GM12878 (cell line): Measurements from ENCODE around the gene ITGA1. TPM values are rescaled to one million over a fixed set of nuclear protein-coding genes. Genes with fewer than 3 reads are reported as not detected.

ENCODE experiments used
- ATAC-seq: fragments of 200-7000 bp; cut with Tn5 transposase; 3 replicates; pipeline ENCODE4 v1.9.1; 2020; ENCODE audit warnings: mild to moderate bottlenecking, moderate library complexity
- BruUV-seq: library from RNA; stranded (reverse); fragments of 400-500 nt; replicated peaks from 2 replicates; lab custom pipeline; 2021; lab: Mats Ljungman, UMichigan
- CTCF ChIA-PET: fragments of 300-600 bp; sonication (Branson Sonifier 250); formaldehyde crosslinking; extraction: SDS; loops from one replicate; lab custom pipeline; 2021; ENCODE audit warnings: inconsistent platforms; lab: Yijun Ruan, JAX
- POLR2A ChIA-PET: fragments of 350-600 bp; formaldehyde crosslinking; extraction: SDS; loops from one replicate; lab custom pipeline; 2021; ENCODE audit warnings: inconsistent platforms; lab: Charles Lee
- RAD21 ChIA-PET: fragments of 300-600 bp; sonication (Branson Sonifier 250); formaldehyde crosslinking; loops from one replicate; lab custom pipeline; 2023; ENCODE audit warnings: antibody characterized with exemption; ENCODE audit not compliant: unreplicated experiment; lab: Charles Lee
- SMC1A ChIA-PET: fragments of 300-600 bp; sonication (Branson Sonifier 250); formaldehyde crosslinking; loops from one replicate; lab custom pipeline; 2023; ENCODE audit not compliant: unreplicated experiment, uncharacterized antibody; lab: Charles Lee
- DNase-seq: peaks from one replicate; pipeline ENCODE4 v3.0.0-alpha.2; 2011; ENCODE audit warnings: low read depth, low spot score
- FAIRE-seq: peaks from 3 replicates; lab custom pipeline; 2011; peaks lifted over from hg19 to GRCh38; lab: Jason Lieb, UNC
- H2AFZ ChIP-seq: 2 replicates; pipeline ENCODE4 v1.6.0; 2011; ENCODE audit warnings: low read depth, low read length, control low read depth; ENCODE audit not compliant: control insufficient read depth
- H3K27ac ChIP-seq: 2 replicates; pipeline ENCODE4 v1.5.1; 2011; ENCODE audit warnings: control low read depth; ENCODE audit not compliant: control insufficient read depth, insufficient read depth
- H3K27me3 ChIP-seq, 2 experiments: replicated peaks in 1 of 2; 2 replicates each; pipeline versions ENCODE4 v1.6.0 to v1.6.1; 2011; ENCODE audit warnings: low read length in 1 of 2; ENCODE audit not compliant: control insufficient read depth in 2 of 2, insufficient read depth in 2 of 2
- H3K36me3 ChIP-seq, 2 experiments: 2 replicates each; pipeline ENCODE4 v1.5.1; 2011; ENCODE audit warnings: low read length in 1 of 2; ENCODE audit not compliant: control insufficient read depth in 2 of 2, insufficient read depth in 2 of 2
- H3K4me1 ChIP-seq: 2 replicates; pipeline ENCODE4 v1.6.1; 2011; ENCODE audit warnings: mild to moderate bottlenecking, low read length, moderate library complexity, mixed read lengths; ENCODE audit not compliant: control insufficient read depth, insufficient read depth
- H3K4me2 ChIP-seq: 2 replicates; pipeline ENCODE4 v1.6.0; 2011; ENCODE audit warnings: control low read depth; ENCODE audit not compliant: control insufficient read depth, insufficient read depth
- H3K4me3 ChIP-seq: fragments of 200-600 bp; sonication (generic); 2 replicates; pipeline ENCODE4 v1.5.1; 2016
- H3K79me2 ChIP-seq: 2 replicates; pipeline ENCODE4 v1.6.0; 2011; ENCODE audit warnings: low read length; ENCODE audit not compliant: control insufficient read depth, insufficient read depth
- H3K9ac ChIP-seq: 2 replicates; pipeline ENCODE4 v1.8.0; 2011; ENCODE audit warnings: low read length, control low read depth, mixed read lengths; ENCODE audit not compliant: control insufficient read depth, insufficient read depth
- H3K9me3 ChIP-seq: replicated peaks from 3 replicates; pipeline ENCODE4 v1.5.1; 2011; ENCODE audit warnings: mild to moderate bottlenecking, low read length; ENCODE audit not compliant: control insufficient read depth, insufficient read depth
- H4K20me1 ChIP-seq: 2 replicates; pipeline ENCODE4 v1.6.0; 2011; ENCODE audit not compliant: control insufficient read depth, insufficient read depth
- ASH2L ChIP-seq: fragments of 300-600, 200-600 bp; sonication (generic); IDR thresholded peaks from 2 replicates; pipeline ENCODE4 v1.6.1; 2017; ENCODE audit warnings: low read depth, mild to moderate bottlenecking, borderline replicate concordance
- NR2C2 ChIP-seq: IDR thresholded peaks from 2 replicates; pipeline ENCODE4 v1.6.1; 2011; ENCODE audit warnings: borderline replicate concordance, low read depth; ENCODE audit not compliant: control insufficient read depth, insufficient read length
- SKIL ChIP-seq: fragments of 450-650 bp; IDR thresholded peaks from 2 replicates; pipeline ENCODE4 v1.6.1; 2017; ENCODE audit warnings: mild to moderate bottlenecking, low read depth, inconsistent platforms; ENCODE audit not compliant: poor library complexity, severe bottlenecking
- WRNIP1 ChIP-seq: IDR thresholded peaks from 2 replicates; pipeline ENCODE4 v1.6.1; 2011; ENCODE audit warnings: low read depth, low read length, improper control_type of control experiment, borderline replicate concordance
- YY1 ChIP-seq: IDR thresholded peaks from 2 replicates; pipeline ENCODE4 v1.6.1; 2011; ENCODE audit warnings: low read depth, mild to moderate bottlenecking, low read length
- WGBS: methylation state at CpG from one replicate; pipeline ENCODE4 v1.1.6; 2016; ENCODE audit warnings: low lambda C conversion rate; ENCODE audit not compliant: insufficient replicate concordance, insufficient coverage; ENCODE audit errors: missing lambda C conversion rate; 5-methylcytosine and 5-hydroxymethylcytosine counted together
- in situ Hi-C: fragments of 300-500 bp; cut with MboI; formaldehyde crosslinking; loops from 9 replicates; pipeline ENCODE4 v1.14.3; 2018; ENCODE audit warnings: mixed read lengths
- intact Hi-C: fragments of 100-400 bp; cut with micrococcal nuclease; formaldehyde crosslinking; loops from one replicate; pipeline ENCODE4 v1.14.2; 2022; ENCODE audit not compliant: unreplicated experiment
- polyA plus RNA-seq, 11 experiments: library from polyadenylated mRNA; depleted of rRNA in 4 of 11; unstranded in 6 of 11; stranded (reverse) in 5 of 11; fragments of >200 nt; fragmentation: Nextera tagmentation in 4 of 11; fragmentation: Illumina TruSeq in 1 of 11; extraction: Ambion mirVana in 4 of 11; extraction: Trizol in 1 of 11; gene quantifications; 1 replicate in 1 of 11; 2 replicates in 10 of 11; pipeline versions ENCODE4 v1.2.1 to v1.2.3, GENCODE V29; 2011 to 2016; ENCODE audit warnings: inconsistent platforms in 2 of 11, missing spikeins in 2 of 11, low read depth in 1 of 11
- total RNA-seq, 4 experiments: library from RNA; depleted of rRNA in 3 of 4; stranded (reverse); fragments of >200 nt in 3 of 4; fragmentation: Illumina TruSeq in 1 of 4; extraction: Trizol in 1 of 4; gene quantifications; 2 replicates each; pipeline versions ENCODE4 v1.2.1 to v1.2.3, GENCODE V29; 2013 to 2021

ITGA1 gene
- total and polyA plus RNA-seq, 10 of the 15 experiments (the other 5 are each of a cell fraction or from before 2014, with no cell fraction given), result 0.02 to 0.56 (median 0.19) TPM

GRCh38 chr5:52777186-52777585 is 10.5 kb upstream of the ITGA1 start:
- DNase-seq, result no peak
- BruUV-seq, result no TSS peak
- H3K4me1 ChIP-seq, result peaks cover 1% of the 10 kb centered on the region
- no peak overlapping the region for H3K4me2 ChIP-seq
- no peak overlapping the region for H3K4me3 ChIP-seq
- intact Hi-C loops (no loop called here), in situ Hi-C loops (no loop called here)
- H4K20me1 ChIP-seq, result no peaks in the 10 kb centered on the region
- no peak overlapping the region for H2AFZ ChIP-seq
- CTCF ChIA-PET, result interaction anchor here (2.0 kb wide), 1 partner anchor 12 kb away, joined by 4 read pairs; no protein-coding TSS in a partner anchor
- H3K9ac ChIP-seq, result no peak overlapping the region
- no peaks in the 10 kb centered on the region for H3K9me3 ChIP-seq
- no peaks in the 10 kb centered on the region for H3K36me3 ChIP-seq
- WGBS, result 63% methylated on average over 4 of the region's 4 CpGs
- no peak for TF ChIP-seq NR2C2
- TF ChIP-seq WRNIP1, result no peak
- no peak for TF ChIP-seq YY1
- no peak for TF ChIP-seq ASH2L
- TF ChIP-seq SKIL, result no peak
- TF ChIP-seq, all 136 proteins: peak for 0
- FAIRE-seq, result no peak
- Histone ChIP-seq H3K27ac (no peak overlapping the region), H3K79me2 (no peaks in the 10 kb centered on the region), H3K27me3 (peaks cover 0 to 5% of the 10 kb centered on the region in 2 experiments; a peak in 1 of 4 replicates)
- ChIA-PET POLR2A (no interaction called here), RAD21 (no interaction called here), SMC1A (interaction anchor here (1.3 kb wide), 1 partner anchor 12 kb away, joined by 5 read pairs; no protein-coding TSS in a partner anchor)
- ATAC-seq, result no peak
